ENCODE data around the gene SLC7A4. TPM values are rescaled to one million over a fixed set of nuclear protein-coding genes. Genes with fewer than 3 reads are reported as not detected.

The SLC7A4 gene
- total RNA-seq, 1 experiment from 2014 or later, result 0.40 TPM

- no peak for DNase-seq (ENCODE audit: low read depth)
Measured at GRCh38 chr22:20988573-20989322, 43.6 kb downstream of the SLC7A4 start.

- no peak for DNase-seq (ENCODE audit: low read depth)
Measured at GRCh38 chr22:20987375-20987774, 45.0 kb downstream of the SLC7A4 start.

- no peak for DNase-seq (ENCODE audit: low read depth)
Measured at GRCh38 chr22:20986365-20986764, 46.0 kb downstream of the SLC7A4 start.

- DNase-seq (ENCODE audit: low read depth), result no peak
Measured at GRCh38 chr22:20985720-20986119, 46.6 kb downstream of the SLC7A4 start.

GRCh38 chr22:20983081-20983771, 49.1 kb downstream of the SLC7A4 start:
- DNase-seq (ENCODE audit: low read depth), result no peak

GRCh38 chr22:20982563-20982882, 49.8 kb downstream of the SLC7A4 start:
- DNase-seq (ENCODE audit: low read depth), result no peak

- peak; percentile 78 for DNase-seq (ENCODE audit: low read depth)
Measured at GRCh38 chr22:20981787-20982562, 50.4 kb downstream of the SLC7A4 start, which contains the start of gene LZTR1. Gene LZTR1 (plus strand): TSS chr22:20982297. CDS start chr22:20982372, 75 bp downstream.

GRCh38 chr22:20980938-20981722, 51.2 kb downstream of the SLC7A4 start:
- no peak for DNase-seq (ENCODE audit: low read depth)

GRCh38 chr22:20980523-20980922, 51.8 kb downstream of the SLC7A4 start:
- DNase-seq (ENCODE audit: low read depth), result no peak

- no peak for DNase-seq (ENCODE audit: low read depth)
Measured at GRCh38 chr22:20979940-20980453, 52.4 kb downstream of the SLC7A4 start.

- no peak for DNase-seq (ENCODE audit: low read depth)
Measured at GRCh38 chr22:20979243-20979809, 53.0 kb downstream of the SLC7A4 start.

Other genes with a start within 250 kb of the SLC7A4 start
- 28.4 and 40.0 TPM in 2 replicates for gene PI4KA, start 173.8 kb downstream of the SLC7A4 start, total RNA-seq (2014; rRNA removed)
- gene SNAP29, start 173.6 kb downstream of the SLC7A4 start, total RNA-seq (2014; rRNA removed), result 14.7 and 14.9 TPM in 2 replicates
- 46.2 and 50.0 TPM in 2 replicates for gene CRKL, start 115.2 kb downstream of the SLC7A4 start, total RNA-seq (2014; rRNA removed)
- gene AIFM3, start 65.3 kb downstream of the SLC7A4 start, total RNA-seq (2014; rRNA removed), result 0.13 TPM in 1 of 2 replicates, not detected in the other
- gene LZTR1, start 50.3 kb downstream of the SLC7A4 start, total RNA-seq (2014; rRNA removed), result 57.6 and 64.1 TPM in 2 replicates
- 73.7 and 79.7 TPM in 2 replicates for gene THAP7, start 30.4 kb downstream of the SLC7A4 start, total RNA-seq (2014; rRNA removed)
- 51.2 and 63.5 TPM in 2 replicates for gene P2RX6, start 17.4 kb downstream of the SLC7A4 start, total RNA-seq (2014; rRNA removed)
- 0.11 and 0.13 TPM in 2 replicates for gene LRRC74B, start 13.4 kb upstream of the SLC7A4 start, total RNA-seq (2014; rRNA removed)